GM20000 (cell line): ENCODE results near the gene TMEM131L.

Source experiments
- DNase-seq: peaks from one replicate; pipeline ENCODE4 v3.0.0; 2012; ENCODE audit warnings: low spot score
- TF ChIP-seq, protein P1 (sequence below): IDR thresholded peaks from 2 replicates; pipeline ENCODE4 v1.5.1; 2012; ENCODE audit warnings: mild to moderate bottlenecking, control low read depth; ENCODE audit errors: extremely low read depth, missing control alignments

TMEM131L gene

DNA sequence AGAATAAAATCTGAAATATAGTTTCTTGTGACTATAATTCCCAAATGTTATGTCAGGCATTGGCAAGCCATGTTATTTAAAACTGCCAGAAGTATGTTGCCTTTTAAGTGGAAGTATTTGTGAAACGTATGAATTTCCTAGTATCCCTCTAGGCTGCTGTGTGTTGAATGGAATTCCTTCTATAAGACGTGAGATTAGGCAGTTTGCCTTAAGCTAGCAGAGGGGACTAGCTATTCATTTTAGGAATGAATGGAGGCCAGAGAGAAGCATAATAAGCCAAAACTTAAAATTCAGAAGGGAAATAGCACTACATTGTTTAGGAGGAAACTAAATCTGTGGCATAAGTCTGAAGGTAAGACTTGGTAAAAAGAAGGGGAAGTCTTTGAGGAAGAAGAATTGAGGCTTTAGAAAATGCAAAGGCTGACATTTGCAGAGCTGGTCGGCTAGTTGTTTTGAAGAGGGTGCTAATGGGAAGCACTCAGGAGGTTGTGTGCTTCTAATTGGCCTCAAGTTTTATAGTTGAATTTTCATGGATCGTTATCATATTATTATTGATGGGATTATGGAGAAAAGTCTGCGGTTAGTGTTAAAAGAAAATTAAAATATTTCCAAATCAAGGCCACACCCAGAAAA lies 57.1 kb downstream of the TMEM131L start:
- DNase-seq = no peak
- TF ChIP-seq, protein P1, sequence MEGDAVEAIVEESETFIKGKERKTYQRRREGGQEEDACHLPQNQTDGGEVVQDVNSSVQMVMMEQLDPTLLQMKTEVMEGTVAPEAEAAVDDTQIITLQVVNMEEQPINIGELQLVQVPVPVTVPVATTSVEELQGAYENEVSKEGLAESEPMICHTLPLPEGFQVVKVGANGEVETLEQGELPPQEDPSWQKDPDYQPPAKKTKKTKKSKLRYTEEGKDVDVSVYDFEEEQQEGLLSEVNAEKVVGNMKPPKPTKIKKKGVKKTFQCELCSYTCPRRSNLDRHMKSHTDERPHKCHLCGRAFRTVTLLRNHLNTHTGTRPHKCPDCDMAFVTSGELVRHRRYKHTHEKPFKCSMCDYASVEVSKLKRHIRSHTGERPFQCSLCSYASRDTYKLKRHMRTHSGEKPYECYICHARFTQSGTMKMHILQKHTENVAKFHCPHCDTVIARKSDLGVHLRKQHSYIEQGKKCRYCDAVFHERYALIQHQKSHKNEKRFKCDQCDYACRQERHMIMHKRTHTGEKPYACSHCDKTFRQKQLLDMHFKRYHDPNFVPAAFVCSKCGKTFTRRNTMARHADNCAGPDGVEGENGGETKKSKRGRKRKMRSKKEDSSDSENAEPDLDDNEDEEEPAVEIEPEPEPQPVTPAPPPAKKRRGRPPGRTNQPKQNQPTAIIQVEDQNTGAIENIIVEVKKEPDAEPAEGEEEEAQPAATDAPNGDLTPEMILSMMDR = no peak

DNA sequence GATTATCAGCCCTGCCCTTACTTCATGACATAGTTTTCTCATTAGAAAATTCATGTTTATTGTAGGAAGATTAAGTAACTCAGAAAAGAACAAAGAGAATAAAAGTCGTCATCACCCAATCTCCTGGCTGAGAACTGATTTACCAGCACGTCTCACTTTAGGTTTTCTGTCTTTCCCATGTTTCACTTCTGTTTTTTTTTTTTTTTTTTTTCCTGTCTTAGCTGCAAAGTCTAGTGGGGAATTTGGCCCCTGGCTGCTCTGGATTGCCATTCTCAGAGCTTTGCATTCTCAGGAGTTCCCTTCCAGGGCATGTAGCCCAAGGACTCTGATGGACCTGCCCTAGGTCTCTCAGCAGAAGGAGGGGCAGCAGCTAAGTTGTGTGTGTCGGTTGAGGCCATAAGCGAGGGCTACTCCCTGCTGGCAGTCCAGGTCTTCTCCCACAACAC lies 57.8 kb downstream of the TMEM131L start:
- TF ChIP-seq, protein P1 = no peak
- DNase-seq = no peak

DNA sequence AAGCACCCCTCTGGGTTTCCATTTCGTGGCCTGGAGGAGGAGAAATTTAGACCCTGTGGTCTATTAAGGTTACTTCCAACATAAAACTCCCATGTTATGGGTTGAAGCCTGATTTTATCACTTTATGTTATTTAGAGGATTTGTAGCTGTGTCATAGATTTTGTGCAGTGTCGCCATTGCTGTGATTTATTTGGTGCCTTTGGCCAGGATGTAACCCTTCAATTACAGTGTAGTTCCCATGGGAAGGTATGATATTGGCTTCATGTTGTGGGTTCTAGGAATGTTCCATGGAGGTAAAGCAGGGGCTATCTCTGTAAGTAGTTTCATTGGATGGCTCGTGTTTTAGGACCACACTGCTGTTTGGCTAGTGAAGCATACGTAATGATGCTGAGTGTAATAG lies 58.5 kb downstream of the TMEM131L start:
- TF ChIP-seq, protein P1 = no peak
- no peak for DNase-seq

DNA sequence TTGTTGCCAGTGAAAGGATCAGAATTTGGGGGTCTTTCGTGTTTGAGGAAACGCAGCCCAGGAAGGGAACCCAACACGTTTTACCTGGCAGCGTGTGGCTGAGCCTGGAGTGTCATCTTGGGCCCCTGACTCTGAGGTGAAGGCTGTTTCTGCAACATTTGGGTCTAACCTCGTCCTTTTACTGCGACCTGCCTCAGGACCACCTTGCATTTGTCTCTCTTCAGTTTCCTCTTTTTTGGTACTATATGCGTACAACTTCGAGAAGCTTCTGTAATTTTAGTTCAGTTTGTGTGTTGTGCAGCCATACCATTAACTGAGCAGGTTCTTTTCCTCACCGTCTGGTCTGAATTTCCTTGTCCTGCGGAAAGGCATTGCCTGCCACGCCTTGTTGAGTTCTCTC lies 61.5 kb downstream of the TMEM131L start:
- TF ChIP-seq, protein P1 = no peak
- no peak for DNase-seq

DNA sequence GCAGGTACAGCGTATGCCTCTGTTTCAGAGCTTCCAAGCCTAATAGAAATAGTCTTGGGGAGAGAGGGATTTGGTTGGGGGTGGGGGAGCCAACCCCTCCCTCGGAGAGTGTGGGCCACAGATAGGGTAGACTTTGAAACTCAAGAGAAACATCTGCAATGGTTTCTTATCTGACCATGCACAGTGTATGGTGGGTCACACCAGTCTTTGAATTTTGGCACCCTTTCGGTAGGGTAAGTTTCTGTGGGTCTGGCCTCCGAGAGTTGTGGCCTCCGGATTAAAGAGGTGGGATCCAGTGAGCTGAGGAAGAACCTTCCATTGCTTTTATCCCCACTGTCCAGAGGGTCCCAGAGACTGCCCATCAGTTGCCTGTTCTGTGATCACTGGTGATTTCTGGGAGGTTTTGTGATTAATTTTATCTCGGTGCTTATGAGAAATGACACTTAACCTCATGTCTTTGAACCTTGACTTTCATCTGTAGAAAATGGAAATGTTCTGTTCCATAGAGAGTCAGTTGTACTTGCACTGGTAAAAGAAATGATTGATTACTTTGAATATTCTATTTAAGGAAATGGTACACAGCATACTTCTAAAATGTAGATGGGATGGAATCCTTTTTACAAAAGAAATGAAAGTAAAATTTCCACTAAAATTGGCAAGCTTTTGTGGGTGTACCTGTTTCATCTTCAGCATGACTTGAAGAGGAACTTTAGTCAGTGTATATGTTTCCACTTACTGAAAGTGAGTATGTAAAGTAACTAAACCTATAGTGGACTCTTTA lies 62.7 kb downstream of the TMEM131L start:
- no peak for DNase-seq
- TF ChIP-seq, protein P1 = no peak

DNA sequence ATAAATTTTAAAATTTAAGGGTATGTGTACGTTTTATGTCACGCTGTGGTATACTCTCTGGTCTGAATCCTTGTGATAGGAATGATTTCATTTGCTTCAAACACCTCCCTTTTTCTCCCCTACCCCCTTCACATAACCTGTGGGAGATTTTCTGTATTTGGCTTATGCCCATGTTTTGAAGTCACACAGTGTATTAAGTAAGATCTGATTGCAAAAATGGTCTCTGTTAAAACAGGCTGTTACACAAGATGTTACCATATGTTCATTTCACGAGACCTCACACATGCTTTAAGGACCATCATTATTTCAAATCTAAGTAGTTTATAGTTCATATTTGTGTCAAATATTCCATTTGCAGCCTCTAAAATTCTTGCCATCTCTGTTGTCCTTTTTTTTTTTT lies 63.5 kb downstream of the TMEM131L start:
- TF ChIP-seq, protein P1 = no peak
- DNase-seq = no peak

DNA sequence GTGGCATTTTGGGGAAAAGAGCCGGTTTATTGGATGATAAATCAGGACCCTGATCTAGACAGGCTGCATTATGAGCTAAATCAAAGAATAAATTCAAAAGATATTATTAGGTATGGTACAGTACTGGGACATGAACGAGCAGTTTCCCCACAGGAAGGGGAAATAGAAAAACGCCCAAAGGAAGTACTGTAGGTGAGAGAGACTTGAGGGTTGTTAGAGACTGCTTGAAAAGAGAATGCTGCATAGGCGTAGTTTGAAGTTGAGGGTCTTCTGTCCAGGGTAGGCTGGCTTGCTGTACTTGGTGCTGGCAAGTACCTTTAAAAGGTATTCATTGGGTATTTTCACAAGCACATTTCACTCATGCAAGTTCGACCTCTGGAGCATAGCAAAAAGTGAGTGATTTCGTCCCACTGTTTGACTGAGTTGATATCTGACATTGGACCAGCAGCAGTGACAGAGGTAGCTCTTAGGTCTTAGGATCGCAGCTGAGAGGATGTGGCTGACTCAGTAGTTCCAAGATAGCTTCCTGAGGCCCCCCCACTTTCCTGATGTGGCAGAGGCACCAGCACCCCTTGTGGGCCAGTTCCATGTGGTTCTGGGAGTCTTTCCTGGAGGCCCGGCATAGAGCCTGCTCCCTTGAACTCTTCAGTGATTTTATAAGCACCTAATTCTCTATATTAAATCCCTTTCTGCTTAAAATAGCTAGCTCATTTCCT lies 64.3 kb downstream of the TMEM131L start:
- DNase-seq = no peak
- TF ChIP-seq, protein P1 = no peak
